Stimulated activated effector memory CD8-positive, alpha-beta T cell treated with anti-CD3 and anti-CD28 coated beads, Interleukin-12 subunit alpha, Interleukin-12 subunit beta, amount 100 ng/mL, for 72 hours (primary cell): ENCODE results near the gene RASGRF1.
A peak's percentile ranks its signal among the peaks of the same experiment; 100 is the strongest.

ENCODE experiments used
- ATAC-seq: fragments of 150-1000 bp; cut with Tn5 transposase; 2 replicates; pipeline ENCODE4 v1.10.0; 2021
- DNase-seq, 2 donors: peaks; one replicate each; pipeline ENCODE4 v3.0.0; 2021 to 2022; ENCODE audit warnings: low spot score in 2 of 2
- H3K27ac Mint-ChIP-seq: one replicate; pipeline ENCODE4 v1.8.0; 2022; ENCODE audit warnings: mild to moderate bottlenecking, mixed read lengths
- H3K36me3 Mint-ChIP-seq: one replicate; pipeline ENCODE4 v1.8.0; 2022; ENCODE audit warnings: mild to moderate bottlenecking, mixed read lengths
- H3K4me1 Mint-ChIP-seq: one replicate; pipeline ENCODE4 v1.8.0; 2022; ENCODE audit warnings: mixed read lengths
- H3K4me3 Mint-ChIP-seq: one replicate; pipeline ENCODE4 v1.8.0; 2022; ENCODE audit warnings: mild to moderate bottlenecking, mixed read lengths
- H3K9me3 Mint-ChIP-seq: one replicate; pipeline ENCODE4 v1.8.0; 2022; ENCODE audit warnings: mixed read lengths

RASGRF1 gene

DNA sequence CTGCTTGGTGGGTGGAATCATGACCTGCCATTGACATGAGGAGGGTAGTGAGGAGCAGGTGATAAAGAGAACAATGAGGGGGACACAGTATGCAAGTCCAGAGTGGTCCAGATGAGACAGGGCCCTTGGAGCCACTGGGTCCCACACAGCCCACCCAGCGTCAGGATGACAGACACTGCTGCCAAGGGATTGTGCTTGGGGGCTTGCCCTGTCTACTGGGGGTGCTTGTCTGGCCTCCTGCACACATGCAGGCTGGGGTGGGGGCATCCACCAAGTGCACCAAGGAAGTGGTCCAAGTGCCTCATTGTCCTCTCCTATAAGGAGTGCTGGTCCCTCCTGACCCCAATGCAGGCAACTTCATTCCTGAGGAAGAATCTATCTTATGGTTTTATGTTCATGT is 106.5 kb downstream of the RASGRF1 start:
- Mint-ChIP-seq H3K4me3 (no peak overlapping the region), H3K36me3 (no peaks in the 10 kb centered on the region), H3K9me3 (no peaks in the 10 kb centered on the region), H3K27ac (no peak overlapping the region), H3K4me1 (peaks cover 6% of the 10 kb centered on the region)
- DNase-seq (no peak), ATAC-seq (no peak)

DNA sequence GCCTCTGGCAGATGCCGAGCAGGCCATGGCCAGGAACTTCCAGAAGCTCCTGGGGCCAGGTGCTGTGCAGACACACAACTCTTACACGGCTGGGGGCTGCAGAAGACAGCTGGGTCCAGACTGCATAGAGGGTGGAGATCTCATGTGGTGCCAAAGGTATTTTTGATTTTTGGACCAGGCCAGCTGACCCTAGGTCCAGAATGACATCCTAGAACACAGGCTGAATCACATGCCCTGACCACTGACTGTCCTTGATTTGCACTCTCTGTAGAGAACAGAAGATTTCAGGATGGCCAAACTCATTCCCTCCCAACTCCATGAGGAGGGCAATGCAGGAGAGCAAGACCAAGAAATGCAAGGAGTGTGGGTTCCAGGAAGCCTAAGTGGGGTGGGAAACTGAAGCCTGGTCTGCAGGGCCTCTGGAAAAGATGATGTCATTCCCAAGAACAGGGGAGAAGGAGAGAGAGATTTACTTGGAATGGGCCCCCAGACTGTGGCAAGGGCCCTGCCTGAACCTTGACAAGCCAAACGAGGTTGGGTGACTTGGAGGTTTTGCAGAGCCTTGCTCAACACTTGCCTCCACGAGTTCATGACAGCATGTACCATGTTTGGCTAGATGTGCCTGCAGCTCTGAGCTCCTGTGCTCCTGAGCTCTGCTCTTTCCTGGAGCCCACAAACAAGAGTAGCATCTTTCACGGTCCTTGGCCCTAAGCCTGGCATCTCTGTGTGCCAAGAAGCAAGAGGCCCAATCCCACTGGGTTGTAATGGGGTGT is 107.2 kb downstream of the RASGRF1 start:
- no peaks in the 10 kb centered on the region for H3K36me3 Mint-ChIP-seq
- DNase-seq (no peak), ATAC-seq (no peak)
- peaks cover 2% of the 10 kb centered on the region for H3K4me1 Mint-ChIP-seq
- no peak overlapping the region for H3K4me3 Mint-ChIP-seq
- H3K27ac Mint-ChIP-seq, result no peak overlapping the region
- no peaks in the 10 kb centered on the region for H3K9me3 Mint-ChIP-seq

DNA sequence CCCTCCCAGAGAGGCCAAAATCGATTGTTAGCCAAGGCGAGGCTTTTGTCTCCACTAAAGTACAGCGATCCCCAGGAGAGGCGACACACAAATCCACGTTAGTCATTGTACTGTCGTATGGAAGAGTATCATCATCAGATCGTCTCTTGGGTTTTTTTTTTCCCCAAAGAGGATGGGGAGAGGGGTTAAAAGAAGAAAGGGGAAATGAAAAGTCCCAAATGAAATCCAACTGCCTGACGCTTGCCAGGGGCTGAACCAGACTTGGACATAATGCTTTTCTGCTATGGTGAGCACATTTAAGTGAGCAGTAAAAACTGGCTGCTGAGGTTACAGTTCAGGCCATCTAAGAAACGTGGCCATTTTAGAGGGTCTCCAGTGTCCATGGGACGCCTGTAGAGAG is 107.8 kb downstream of the RASGRF1 start:
- peaks cover 4% of the 10 kb centered on the region for H3K4me1 Mint-ChIP-seq
- H3K9me3 Mint-ChIP-seq, result no peaks in the 10 kb centered on the region
- H3K27ac Mint-ChIP-seq, result no peak overlapping the region
- no peaks in the 10 kb centered on the region for H3K36me3 Mint-ChIP-seq
- no peak for DNase-seq
- no peak for ATAC-seq
- H3K4me3 Mint-ChIP-seq, result no peak overlapping the region

DNA sequence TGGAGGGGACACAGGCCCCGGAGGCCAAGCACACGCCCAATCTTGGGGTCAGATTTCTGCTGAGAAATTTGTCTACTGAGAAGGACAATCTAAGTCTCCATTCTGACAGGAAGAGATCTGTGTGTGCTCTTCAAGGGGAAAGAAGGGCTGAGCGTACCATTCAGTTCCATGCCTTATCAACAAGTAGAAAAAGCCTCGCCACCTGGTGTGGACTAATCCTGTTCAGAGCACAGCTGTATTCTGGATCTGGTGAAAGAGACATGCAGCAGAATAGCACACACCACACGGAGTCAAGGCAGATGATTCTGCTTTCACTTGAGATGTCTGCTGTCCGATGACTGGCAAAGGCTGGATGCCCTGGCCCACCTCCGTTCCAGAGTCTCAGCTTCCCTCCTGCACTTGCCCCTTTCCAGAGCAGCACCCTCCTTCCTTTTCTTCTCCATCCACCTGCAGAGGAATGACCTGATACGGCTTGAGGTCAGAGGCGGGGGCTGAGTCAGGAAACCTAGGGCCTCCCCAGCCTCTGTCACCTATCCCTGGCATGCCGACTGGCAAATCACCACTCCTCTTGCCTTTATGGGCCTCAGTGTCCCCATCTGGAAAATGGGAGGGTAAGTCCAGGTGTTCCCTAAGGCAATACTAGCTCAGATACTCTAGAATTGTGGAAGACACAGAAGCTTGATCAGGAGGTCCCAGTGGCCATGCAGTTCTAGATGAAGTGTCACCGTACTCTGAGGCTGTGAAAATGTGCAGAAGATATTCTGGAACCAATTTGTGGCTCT is 108.9 kb downstream of the RASGRF1 start:
- no peak overlapping the region for H3K4me3 Mint-ChIP-seq
- peaks cover 14% of the 10 kb centered on the region for H3K4me1 Mint-ChIP-seq
- H3K36me3 Mint-ChIP-seq, result no peaks in the 10 kb centered on the region
- DNase-seq, result no peak
- no peaks in the 10 kb centered on the region for H3K9me3 Mint-ChIP-seq
- no peak overlapping the region for H3K27ac Mint-ChIP-seq
- no peak for ATAC-seq

DNA sequence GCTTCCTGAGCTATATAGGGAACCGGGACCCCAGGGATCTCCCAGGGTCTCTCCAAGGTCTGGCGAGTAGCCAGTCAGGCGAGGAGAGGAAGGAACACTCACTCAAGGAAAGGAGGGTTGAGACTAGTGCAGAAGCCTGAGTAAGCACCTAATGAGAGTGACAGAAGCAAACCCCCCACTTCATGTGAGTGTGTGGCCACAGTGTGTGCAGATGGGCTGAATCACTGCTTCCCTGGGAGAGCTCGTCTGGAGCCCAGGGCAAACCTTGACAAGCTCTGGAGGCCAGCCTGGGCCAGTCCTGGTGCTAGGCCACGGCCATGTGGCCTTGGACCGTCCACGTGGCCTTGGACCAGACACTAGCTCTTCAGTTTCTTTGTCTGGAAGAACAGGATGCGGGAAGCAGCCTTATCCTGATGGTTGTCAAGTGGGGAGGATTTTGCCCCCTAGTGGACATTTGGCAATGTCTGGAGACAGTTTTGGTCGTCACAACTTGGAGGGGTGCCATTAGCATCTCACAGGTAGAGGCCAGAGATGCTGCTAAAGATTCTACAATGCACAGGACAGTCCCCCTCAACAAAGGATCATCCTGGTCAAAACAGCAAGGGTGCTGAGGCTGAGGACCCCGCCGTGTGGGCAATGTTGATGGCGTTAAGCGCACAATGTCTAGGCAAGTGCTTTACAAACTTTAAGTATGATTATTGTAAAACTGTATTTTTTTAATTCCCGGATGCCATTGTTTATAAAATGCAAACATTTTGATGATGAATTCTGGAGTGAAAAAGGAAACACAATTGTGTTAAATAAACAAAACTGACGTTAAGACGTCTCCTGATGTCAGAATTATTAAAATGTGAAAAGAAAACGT is 110.9 kb downstream of the RASGRF1 start:
- Mint-ChIP-seq H3K27ac (peak overlapping the region; percentile 74), H3K4me1 (peaks cover 15% of the 10 kb centered on the region)
- DNase-seq, result peak in 1 of 2 donors; percentile 62

DNA sequence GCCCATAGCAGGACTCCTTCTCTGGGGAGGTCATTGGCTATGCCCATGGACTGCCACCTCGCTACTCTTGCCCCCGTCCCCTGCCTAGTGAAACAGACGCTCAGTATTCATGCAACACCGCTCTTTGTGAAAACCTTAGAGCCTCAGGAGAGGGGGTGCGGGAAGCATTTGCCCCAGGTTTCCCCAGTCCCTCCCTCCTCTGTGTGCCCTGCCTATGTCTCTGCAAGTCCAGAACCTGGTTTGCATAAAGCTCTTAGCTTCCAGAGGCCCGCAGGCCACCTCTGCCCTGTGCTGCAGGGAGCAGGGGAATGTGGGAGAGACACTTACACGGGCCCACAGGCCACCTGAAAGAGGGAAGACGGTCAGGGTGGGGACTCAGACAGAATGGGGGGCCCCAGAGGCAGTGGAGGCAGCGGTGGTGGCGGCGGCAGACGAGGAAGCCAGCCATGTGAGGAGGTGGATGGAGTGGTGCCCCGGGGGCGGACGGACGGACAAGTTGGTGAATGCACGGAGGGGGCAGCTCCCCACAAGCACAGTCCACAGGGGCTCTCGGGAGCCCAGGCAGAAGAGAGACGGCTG is 111.9 kb downstream of the RASGRF1 start:
- Mint-ChIP-seq H3K4me3 (no peak overlapping the region), H3K4me1 (peaks cover 15% of the 10 kb centered on the region), H3K27ac (peak overlapping the region; percentile 74), H3K36me3 (no peaks in the 10 kb centered on the region), H3K9me3 (no peaks in the 10 kb centered on the region)
- ATAC-seq (no peak), DNase-seq (no peak)

More for the DNA sequence above, 110.9 kb downstream of the RASGRF1 start:
- peak; percentile 63 for ATAC-seq
- no peaks in the 10 kb centered on the region for H3K9me3 Mint-ChIP-seq
- H3K36me3 Mint-ChIP-seq, result no peaks in the 10 kb centered on the region
- H3K4me3 Mint-ChIP-seq, result no peak overlapping the region

DNA sequence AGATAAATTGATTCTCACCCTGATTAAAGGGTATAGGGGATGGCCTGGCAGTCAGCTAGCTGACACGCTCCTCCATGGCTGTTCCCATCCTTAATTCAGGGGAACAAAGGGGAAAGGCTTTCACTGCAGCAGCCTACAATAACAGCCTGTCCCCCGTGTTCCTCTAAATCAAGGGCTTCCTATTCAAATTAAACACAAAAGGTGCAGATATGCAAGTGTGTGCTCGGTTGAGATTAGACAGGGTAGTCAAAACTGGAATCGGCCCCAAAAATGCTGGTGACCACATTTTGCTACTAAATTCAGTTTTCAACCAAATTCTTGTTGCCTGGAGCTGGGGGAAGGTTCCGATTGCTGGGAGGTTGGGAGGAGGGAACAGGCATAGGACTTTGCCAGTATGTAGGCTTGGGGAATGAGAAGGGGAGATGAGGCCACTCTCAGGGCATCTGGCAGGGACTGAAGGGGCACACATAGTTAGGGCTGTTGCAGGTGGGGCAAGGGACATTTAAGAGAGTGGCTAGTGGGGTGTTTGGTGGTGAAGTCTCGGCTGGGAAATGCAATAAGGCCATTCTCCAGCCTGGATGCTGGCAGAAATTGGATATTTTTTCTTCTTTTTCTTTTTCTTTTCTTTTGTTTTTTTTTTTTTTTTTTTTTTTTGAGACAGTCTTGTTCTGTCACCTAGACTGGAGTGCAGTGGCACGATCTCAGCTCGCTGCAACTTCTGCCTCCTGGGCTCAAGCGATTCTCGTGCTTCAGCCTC is 112.8 kb downstream of the RASGRF1 start:
- Mint-ChIP-seq H3K9me3 (no peaks in the 10 kb centered on the region), H3K4me3 (no peak overlapping the region), H3K36me3 (no peaks in the 10 kb centered on the region), H3K27ac (peak overlapping the region; percentile 85), H3K4me1 (peaks cover 15% of the 10 kb centered on the region)
- no peak for DNase-seq
- no peak for ATAC-seq

DNA sequence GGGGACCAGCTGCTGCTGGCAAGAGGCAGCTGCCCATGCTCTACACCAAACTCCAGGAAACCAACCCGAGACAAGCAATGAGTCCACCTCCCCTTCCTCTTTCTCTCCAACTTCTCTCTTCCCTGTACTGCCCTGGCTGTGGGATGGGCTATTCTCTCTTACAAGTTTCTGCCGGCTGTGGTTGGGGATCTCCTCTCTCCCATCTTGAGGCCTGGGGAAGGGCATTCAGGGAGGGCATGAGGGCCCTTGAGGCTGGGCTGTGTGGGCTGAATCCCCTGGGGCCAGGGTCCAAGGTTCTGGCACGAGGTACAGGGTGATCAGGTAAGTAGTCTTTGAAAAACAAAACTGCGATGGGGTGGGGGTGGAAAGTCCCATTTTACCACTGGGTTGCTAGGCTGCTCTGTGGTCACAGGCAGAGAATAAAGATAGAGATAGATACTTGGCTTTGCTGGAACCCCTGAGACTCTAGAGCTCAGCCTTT is 113.4 kb downstream of the RASGRF1 start:
- no peak overlapping the region for H3K4me3 Mint-ChIP-seq
- ATAC-seq (peak; percentile 52), DNase-seq (no peak)
- H3K27ac Mint-ChIP-seq, result peak overlapping the region; percentile 85
- no peaks in the 10 kb centered on the region for H3K9me3 Mint-ChIP-seq
- no peaks in the 10 kb centered on the region for H3K36me3 Mint-ChIP-seq
- H3K4me1 Mint-ChIP-seq, result peaks cover 15% of the 10 kb centered on the region

DNA sequence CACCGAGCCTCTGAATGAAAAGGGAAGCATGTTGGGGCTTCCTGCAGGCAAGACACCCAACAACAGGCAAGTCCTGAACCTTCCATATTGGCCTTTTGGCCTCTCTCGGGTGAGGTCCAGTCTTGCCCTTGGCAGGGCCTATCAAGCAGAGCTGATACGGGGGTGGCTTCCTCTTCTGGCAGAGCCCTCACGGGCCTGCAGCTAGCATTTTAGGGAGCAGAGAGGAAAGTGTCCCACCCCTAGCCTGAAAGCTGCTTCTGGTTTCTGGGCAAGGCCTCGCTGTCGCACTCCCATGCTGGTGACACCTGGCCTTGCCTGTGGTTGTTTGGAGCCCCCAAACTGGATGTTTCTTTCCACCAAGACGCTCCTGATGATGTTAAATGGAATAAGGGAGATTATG is 113.9 kb downstream of the RASGRF1 start:
- no peaks in the 10 kb centered on the region for H3K9me3 Mint-ChIP-seq
- no peaks in the 10 kb centered on the region for H3K36me3 Mint-ChIP-seq
- DNase-seq (no peak), ATAC-seq (no peak)
- H3K4me3 Mint-ChIP-seq, result no peak overlapping the region
- peaks cover 15% of the 10 kb centered on the region for H3K4me1 Mint-ChIP-seq
- H3K27ac Mint-ChIP-seq, result peak overlapping the region; percentile 85

DNA sequence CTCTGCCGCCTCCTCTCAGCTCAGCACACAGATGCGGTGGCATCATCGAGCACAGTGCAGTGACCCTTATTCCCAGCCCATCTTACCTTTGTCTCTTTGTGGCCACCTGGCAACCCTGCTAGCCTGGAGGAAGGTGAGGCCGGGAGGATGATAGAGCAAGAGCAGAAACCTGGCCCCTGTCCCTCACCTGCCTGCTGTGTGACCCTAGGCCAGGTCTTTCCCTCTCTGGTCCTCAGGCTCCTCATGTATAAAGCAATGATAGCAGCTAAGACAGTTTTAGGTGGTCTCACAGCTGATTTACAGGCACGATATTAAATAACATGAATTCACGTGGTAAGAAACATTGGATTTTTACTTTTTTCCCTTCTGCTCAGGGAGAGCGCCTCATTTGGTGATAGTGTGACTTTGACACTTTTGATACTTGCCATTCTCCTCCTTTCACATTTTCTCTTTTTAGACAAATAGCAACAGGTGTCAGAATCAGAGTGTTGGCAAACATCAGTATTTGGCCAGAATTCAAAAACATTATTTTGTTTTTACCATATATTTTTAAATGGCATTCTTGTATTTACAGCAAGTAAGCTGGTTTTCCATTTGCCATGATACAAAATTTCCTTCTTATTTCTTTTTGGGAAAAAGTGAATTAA is 116.2 kb downstream of the RASGRF1 start:
- no peaks in the 10 kb centered on the region for H3K9me3 Mint-ChIP-seq
- DNase-seq, result no peak
- ATAC-seq, result no peak
- H3K36me3 Mint-ChIP-seq, result no peaks in the 10 kb centered on the region
- H3K4me3 Mint-ChIP-seq, result no peak overlapping the region
- peak overlapping the region; percentile 69 for H3K27ac Mint-ChIP-seq
- peaks cover 15% of the 10 kb centered on the region for H3K4me1 Mint-ChIP-seq

DNA sequence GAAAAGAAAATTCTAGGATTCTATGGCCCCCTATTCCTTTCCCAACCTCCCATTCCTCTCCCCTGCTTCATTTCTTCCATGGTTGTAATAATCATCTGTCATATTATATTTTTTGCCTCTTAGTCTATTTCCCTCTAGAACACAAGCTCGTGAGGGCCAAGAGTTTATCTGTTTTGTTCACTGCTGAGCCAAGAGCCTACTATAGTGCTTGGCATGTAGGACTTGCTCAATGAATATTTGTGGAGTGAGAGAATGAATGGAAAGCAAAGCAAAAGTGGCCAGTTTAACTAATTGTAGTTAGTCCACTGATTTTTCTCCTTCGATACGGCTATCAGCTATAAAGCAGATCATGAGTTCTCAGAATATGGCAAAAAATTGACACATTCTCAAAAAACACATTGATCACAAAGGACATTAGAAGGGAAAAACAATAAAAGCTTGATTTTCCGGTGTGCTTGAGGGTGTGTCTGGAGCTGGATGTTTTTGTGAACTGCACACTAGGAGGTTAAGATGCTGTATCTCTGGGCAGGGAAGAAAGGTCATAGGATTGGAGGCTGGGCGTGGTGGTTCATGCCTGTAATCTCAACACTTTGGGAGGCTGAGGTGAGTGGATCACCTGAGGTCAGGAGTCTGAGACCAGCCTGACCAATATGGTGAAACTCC is 120.8 kb downstream of the RASGRF1 start:
- H3K4me1 Mint-ChIP-seq, result no peaks in the 10 kb centered on the region
- ATAC-seq (no peak), DNase-seq (no peak)
- no peak overlapping the region for H3K4me3 Mint-ChIP-seq
- no peak overlapping the region for H3K27ac Mint-ChIP-seq
- no peaks in the 10 kb centered on the region for H3K36me3 Mint-ChIP-seq
- no peaks in the 10 kb centered on the region for H3K9me3 Mint-ChIP-seq

DNA sequence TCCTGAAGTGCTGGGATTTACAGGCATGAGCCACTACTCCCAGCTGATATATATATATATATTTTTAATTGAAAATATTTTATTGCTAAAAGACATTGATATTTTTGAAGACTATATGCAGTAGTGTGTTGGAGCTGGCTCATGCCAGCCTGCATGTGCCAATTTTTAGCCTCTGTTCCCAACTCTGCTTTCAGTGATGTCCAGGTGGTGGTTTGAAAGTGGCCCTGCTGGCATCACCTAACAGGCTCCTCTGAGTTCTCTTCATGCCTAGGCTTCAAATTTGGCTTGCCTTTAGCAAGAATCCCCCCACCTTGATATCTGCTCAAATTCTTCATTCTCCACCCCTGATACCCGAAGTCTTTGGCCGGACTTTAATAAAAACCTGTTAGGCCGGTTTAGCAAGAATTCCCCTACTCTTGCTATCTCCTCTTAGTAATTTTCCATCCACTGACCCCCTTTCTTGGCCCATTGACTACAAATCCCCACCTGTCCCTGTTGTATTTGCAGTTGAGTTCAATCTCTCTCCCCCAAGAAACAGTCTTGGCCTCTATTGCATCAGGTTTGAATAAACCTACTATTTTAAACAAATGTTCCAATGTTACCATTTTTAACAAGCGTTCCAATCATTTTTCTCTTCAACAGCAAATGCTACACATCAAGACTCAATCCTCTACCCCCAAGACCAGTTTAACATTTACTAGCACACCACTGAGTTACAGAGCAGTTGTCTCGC is 121.9 kb downstream of the RASGRF1 start:
- Mint-ChIP-seq H3K27ac (no peak overlapping the region), H3K4me1 (no peaks in the 10 kb centered on the region), H3K4me3 (no peak overlapping the region), H3K36me3 (no peaks in the 10 kb centered on the region), H3K9me3 (no peaks in the 10 kb centered on the region)
- no peak for DNase-seq
- no peak for ATAC-seq

DNA sequence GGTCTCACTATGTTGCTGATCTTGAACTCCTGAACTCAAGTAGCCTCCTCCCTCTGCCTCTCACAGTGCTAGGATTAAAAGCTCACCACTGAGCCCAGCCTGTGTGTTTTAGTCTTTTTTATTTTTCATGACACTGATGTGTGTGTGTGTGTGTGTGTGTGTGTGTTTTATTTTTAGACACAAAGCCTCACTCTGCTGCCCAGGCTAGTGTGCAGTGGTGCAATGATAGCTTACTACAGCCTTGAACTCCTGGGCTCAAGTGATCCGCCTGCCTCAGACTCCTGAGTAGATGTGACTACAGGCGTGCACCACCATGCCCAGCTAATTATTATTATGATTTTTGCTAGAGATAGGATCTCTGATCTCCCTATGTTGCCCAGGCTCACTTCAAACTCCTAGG is 122.5 kb downstream of the RASGRF1 start:
- Mint-ChIP-seq H3K4me3 (no peak overlapping the region), H3K4me1 (no peaks in the 10 kb centered on the region), H3K9me3 (no peaks in the 10 kb centered on the region), H3K27ac (no peak overlapping the region), H3K36me3 (no peaks in the 10 kb centered on the region)
- ATAC-seq (no peak), DNase-seq (no peak)
